Stomach (tissue), 9 donors: ENCODE data around the gene EPC2. TPM values are rescaled to one million over a fixed set of nuclear protein-coding genes. Genes with fewer than 3 reads are reported as not detected.

ENCODE experiments used
- DNase-seq, 2 donors: peaks; one replicate each; pipeline versions ENCODE4 v3.0.0 to v3.0.0-alpha.2; 2013 to 2019
- H3K27ac ChIP-seq, 5 donors: fragments of 200-600 bp in 4 of 5; sonication (generic) in 4 of 5; one replicate each; pipeline ENCODE4 v1.5.1; 2013 to 2019; ENCODE audit warnings: mild to moderate bottlenecking in 1 of 5, moderate library complexity in 1 of 5
- H3K27me3 ChIP-seq, 3 donors: fragments of 200-600 bp; sonication (generic); one replicate each; pipeline ENCODE4 v1.5.1; 2017 to 2019; ENCODE audit warnings: mixed run types in 1 of 3
- H3K36me3 ChIP-seq, 4 donors: fragments of 200-600 bp; sonication (generic); 1 replicate in 3 of 4; 2 replicates in 1 of 4; pipeline ENCODE4 v1.5.1; 2016 to 2019
- H3K4me1 ChIP-seq, 4 donors: fragments of 200-600 bp; sonication (generic); one replicate each; pipeline ENCODE4 v1.5.1; 2016 to 2019
- H3K4me3 ChIP-seq, 4 donors: fragments of 200-600 bp; sonication (generic) in 3 of 4; one replicate each; pipeline ENCODE4 v1.5.1; 2016 to 2019; ENCODE audit warnings: mild to moderate bottlenecking in 1 of 4
- H3K9me3 ChIP-seq, 4 donors: fragments of 200-600 bp; sonication (generic); one replicate each; pipeline ENCODE4 v1.5.1; 2016 to 2019
- CTCF ChIP-seq, 7 experiments: fragments of 450-650 bp in 4 of 7; fragments of 200-600 bp in 3 of 7; sonication (generic) in 3 of 7; IDR thresholded peaks; one replicate each; pipeline ENCODE4 v1.5.1; 2016 to 2019; ENCODE audit warnings: antibody characterized with exemption in 7 of 7, control low read depth in 2 of 7, mild to moderate bottlenecking in 1 of 7
- EP300 ChIP-seq: sonication (generic); formaldehyde crosslinking; IDR thresholded peaks from one replicate; pipeline ENCODE4 v1.6.1; 2017; ENCODE audit warnings: antibody characterized with exemption
- POLR2A ChIP-seq, 4 donors: fragments of 450-650 bp; IDR thresholded peaks; one replicate each; pipeline ENCODE4 v1.6.1; 2016; ENCODE audit warnings: antibody characterized with exemption in 4 of 4, control low read depth in 2 of 4, mild to moderate bottlenecking in 1 of 4, moderate library complexity in 1 of 4
- POLR2AphosphoS5 ChIP-seq, 3 donors: sonication (generic); formaldehyde crosslinking; IDR thresholded peaks; one replicate each; pipeline ENCODE4 v1.6.1; 2016; ENCODE audit warnings: antibody characterized with exemption in 3 of 3
- WGBS, 5 donors: extraction: QIAGEN DNeasy Blood & Tissue Kit in 3 of 5; methylation state at CpG; one replicate each; pipeline versions ENCODE4 v1.1.5 to v1.1.7; 2013 to 2018; 5-methylcytosine and 5-hydroxymethylcytosine counted together
- intact Hi-C: fragments of 100-400 bp; cut with DNase I; formaldehyde crosslinking; loops from one replicate; pipeline ENCODE4 v1.15.1; 2023; ENCODE audit warnings: low total_unique reads
- polyA plus RNA-seq, 3 donors: library from polyadenylated mRNA; stranded (reverse); fragments of 200-250 nt; gene quantifications; one replicate each; pipeline ENCODE4 v1.2.3, GENCODE V29; 2013
- total RNA-seq, 5 donors: library from RNA; depleted of rRNA; stranded (reverse); fragments of >200 nt; gene quantifications; one replicate each; pipeline versions ENCODE4 v1.1.0 to v1.2.3, GENCODE V29; 2014 to 2016
- donor health status: healthy with polysubstance abuse.
- donor health status: Bipolar disorder and iron deficiency.
- donor health status: healthy.

The EPC2 gene
- total and polyA plus RNA-seq, 8 donors, result 0.87 to 42.2 (median 13.5) TPM

DNA sequence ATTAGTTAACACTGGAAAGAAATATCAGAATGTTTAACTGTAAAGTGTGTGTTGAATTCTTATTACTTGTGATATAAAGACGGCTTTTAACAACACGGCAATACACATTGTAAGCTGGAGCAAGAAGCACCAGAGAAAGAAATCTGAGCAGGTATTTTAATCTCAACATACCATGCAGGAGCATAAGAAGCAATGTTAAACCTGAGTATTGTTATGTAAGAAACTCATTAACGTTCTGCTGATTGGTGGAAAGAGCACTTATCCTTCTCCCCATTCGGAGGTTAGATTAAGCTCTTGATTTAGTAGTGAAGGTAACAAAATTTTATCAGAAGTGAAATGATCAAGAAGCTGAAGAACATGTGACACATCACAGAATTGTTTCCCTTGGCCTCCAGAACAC is 107.4 kb downstream of the EPC2 start:
- peaks cover 0 to 36% (median 11%) of the 10 kb centered on the region in 4 donors for H3K4me1 ChIP-seq
- H3K36me3 ChIP-seq, result peaks cover 0 to 14% (median 7%) of the 10 kb centered on the region in 4 donors
- H3K27me3 ChIP-seq, result no peaks in the 10 kb centered on the region
- TF ChIP-seq POLR2AphosphoS5 (IDR thresholded peaks at IDR 0.05) (no peak), POLR2A (IDR thresholded peaks at IDR 0.05) (no peak), CTCF (IDR thresholded peaks at IDR 0.05) (no peak), EP300 (no peak)
- no peak overlapping the region for H3K27ac ChIP-seq
- WGBS, 5 donors, result 78 to 85% (median 82%) methylated on average over 4 of the region's 4 CpGs
- no peak for DNase-seq
- intact Hi-C loops, result no loop called here
- H3K4me3 ChIP-seq, result no peak overlapping the region
- H3K9me3 ChIP-seq, result no peaks in the 10 kb centered on the region

- Histone ChIP-seq H3K27me3 (no peaks in the 10 kb centered on the region), H3K36me3 (peaks cover 0 to 14% (median 7%) of the 10 kb centered on the region in 4 donors), H3K27ac (no peak overlapping the region), H3K9me3 (no peaks in the 10 kb centered on the region), H3K4me1 (peaks cover 0 to 30% (median 7%) of the 10 kb centered on the region in 4 donors), H3K4me3 (no peak overlapping the region)
- TF ChIP-seq POLR2AphosphoS5 (IDR thresholded peaks at IDR 0.05) (no peak), EP300 (no peak), CTCF (IDR thresholded peaks at IDR 0.05) (no peak), POLR2A (IDR thresholded peaks at IDR 0.05) (no peak)
- no peak for DNase-seq
- 91 to 97% (median 94%) methylated on average over 3 of the region's 3 CpGs for WGBS, 5 donors
- intact Hi-C loops, result no loop called here
Measured at GRCh38 chr2:148752977-148753376, 108.4 kb downstream of the EPC2 start.

- no peak overlapping the region for H3K4me3 ChIP-seq
- TF ChIP-seq EP300, result no peak
- no peak for TF ChIP-seq POLR2AphosphoS5 (IDR thresholded peaks at IDR 0.05)
- no peak for TF ChIP-seq POLR2A (IDR thresholded peaks at IDR 0.05)
- intact Hi-C loops, result no loop called here
Measured at GRCh38 chr2:148754864-148755263, 110.3 kb downstream of the EPC2 start.

GRCh38 chr2:148756292-148756975 is 111.9 kb downstream of the EPC2 start:
- Histone ChIP-seq H3K27me3 (no peaks in the 10 kb centered on the region), H3K9me3 (no peaks in the 10 kb centered on the region), H3K36me3 (peaks cover 0 to 19% (median 7%) of the 10 kb centered on the region in 4 donors), H3K4me3 (no peak overlapping the region), H3K4me1 (peaks cover 0 to 14% (median 5%) of the 10 kb centered on the region in 4 donors), H3K27ac (no peak overlapping the region)
- whole genome bisulfite sequencing, 5 donors, result 51 to 76% (median 60%) methylated on average over 4 of the region's 4 CpGs
- intact Hi-C loops, result no loop called here
- no peak for DNase-seq
- TF ChIP-seq EP300 (no peak), POLR2AphosphoS5 (IDR thresholded peaks at IDR 0.05) (no peak), POLR2A (IDR thresholded peaks at IDR 0.05) (no peak), CTCF (IDR thresholded peaks at IDR 0.05) (no peak)

More at GRCh38 chr2:148754864-148755263, 110.3 kb downstream of the EPC2 start:
- peaks cover 0 to 19% (median 7%) of the 10 kb centered on the region in 4 donors for H3K36me3 ChIP-seq
- peaks cover 0 to 19% (median 5%) of the 10 kb centered on the region in 4 donors for H3K4me1 ChIP-seq
- H3K27me3 ChIP-seq, result no peaks in the 10 kb centered on the region
- H3K9me3 ChIP-seq, result no peaks in the 10 kb centered on the region
- no peak overlapping the region for H3K27ac ChIP-seq
- 73 to 88% (median 79%) methylated on average over 1 of the region's 1 CpG for WGBS, 5 donors
- DNase-seq, result peak in 1 of 2 donors; percentile 17

- WGBS, 5 donors, result 81 to 90% (median 86%) methylated on average over 3 of the region's 3 CpGs
- intact Hi-C loops, result no loop called here
Measured at GRCh38 chr2:148764815-148765214, 120.3 kb downstream of the EPC2 start.

More at GRCh38 chr2:148764815-148765214, 120.3 kb downstream of the EPC2 start:
- DNase-seq, result no peak
- no peaks in the 10 kb centered on the region for H3K27me3 ChIP-seq
- no peak for TF ChIP-seq EP300
- TF ChIP-seq CTCF (IDR thresholded peaks at IDR 0.05), result no peak
- TF ChIP-seq POLR2AphosphoS5 (IDR thresholded peaks at IDR 0.05), result no peak
- no peak for TF ChIP-seq POLR2A (IDR thresholded peaks at IDR 0.05)
- H3K4me3 ChIP-seq, result no peak overlapping the region
- peaks cover 0 to 42% (median 33%) of the 10 kb centered on the region in 4 donors for H3K36me3 ChIP-seq
- H3K9me3 ChIP-seq, result no peaks in the 10 kb centered on the region
- H3K4me1 ChIP-seq, result no peaks in the 10 kb centered on the region
- H3K27ac ChIP-seq, result no peak overlapping the region
